Erythroblast (primary cell): ENCODE measurements around the gene PSMB5.

Experiments
- GATA1 ChIP-seq: IDR thresholded peaks from 2 replicates; pipeline ENCODE4 v1.6.1; 2011; ENCODE audit warnings: low read depth, mild to moderate bottlenecking, control low read depth, low read length, moderate library complexity
- POLR2A ChIP-seq: IDR thresholded peaks from 2 replicates; pipeline ENCODE4 v1.6.1; 2011; ENCODE audit warnings: mild to moderate bottlenecking, low read length

- no peak for TF ChIP-seq POLR2A
- TF ChIP-seq GATA1: no peak
These were observed 40.2 kb upstream of the PSMB5 start for GRCh38 chr14:23074906-23075305.
